GM18909 (cell line): Measurements from ENCODE around the gene MAGEB16.

Experiments used
- ATAC-seq: cut with Tn5 transposase; IDR thresholded peaks from one replicate; pipeline ENCODE4 v1.9.1; 2021; ENCODE audit warnings: mild to moderate bottlenecking; ENCODE audit not compliant: unreplicated experiment, poor library complexity

Gene MAGEB16

DNA sequence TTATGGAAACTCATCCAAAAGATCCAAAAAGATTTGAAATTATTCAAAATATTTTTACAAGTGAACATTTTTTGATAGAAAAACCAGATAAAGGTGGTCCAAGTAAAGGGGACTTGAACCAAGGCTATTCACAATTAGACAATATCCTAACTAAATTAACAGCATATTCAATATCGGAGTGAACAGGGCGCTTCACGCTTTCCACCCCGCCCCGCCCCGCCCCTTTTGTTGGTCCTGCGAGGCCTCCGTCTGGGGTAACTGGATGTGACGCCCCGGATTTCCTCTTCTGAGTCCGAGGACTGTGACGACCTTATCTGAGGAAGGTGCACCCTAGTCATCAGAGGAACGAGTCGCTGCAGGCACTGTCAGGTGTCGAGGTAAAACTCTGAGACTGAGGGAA lies at the start of gene MAGEB16:
Gene MAGEB16 (plus strand): TSS at position 301 of the 400 bp plus-strand sequence. CDS start 3,855 bp downstream, outside the sequence.
- no peak for ATAC-seq

DNA sequence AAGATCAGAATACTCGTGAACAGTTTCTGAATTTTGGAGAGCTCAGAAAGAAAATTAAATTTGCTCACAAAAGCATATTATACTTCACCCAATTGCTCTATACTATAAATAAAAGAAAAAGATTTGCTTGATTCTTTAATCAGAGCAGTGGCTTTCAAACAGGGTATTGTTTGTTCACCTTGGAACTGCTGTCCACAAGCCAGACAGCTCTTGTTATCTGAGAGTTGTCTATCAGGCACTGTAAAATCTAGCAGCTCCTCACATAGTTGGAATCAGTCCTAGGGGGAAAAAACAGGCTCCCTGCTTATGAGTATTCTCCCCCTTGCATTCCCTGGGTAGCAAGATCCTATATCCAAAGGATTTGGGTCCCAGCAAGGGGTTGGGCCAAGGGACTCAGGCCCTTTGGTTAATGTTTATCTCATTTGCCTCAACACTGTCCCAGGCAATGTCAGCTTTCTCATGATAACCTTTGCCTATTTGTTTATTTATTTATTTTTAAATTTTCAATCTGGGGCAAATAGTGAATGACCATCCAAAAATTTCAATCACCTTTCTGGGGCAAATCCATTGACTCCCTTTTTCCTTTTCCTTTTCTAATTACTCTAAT lies 24.1 kb upstream of the MAGEB16 start:
- no peak for ATAC-seq

DNA sequence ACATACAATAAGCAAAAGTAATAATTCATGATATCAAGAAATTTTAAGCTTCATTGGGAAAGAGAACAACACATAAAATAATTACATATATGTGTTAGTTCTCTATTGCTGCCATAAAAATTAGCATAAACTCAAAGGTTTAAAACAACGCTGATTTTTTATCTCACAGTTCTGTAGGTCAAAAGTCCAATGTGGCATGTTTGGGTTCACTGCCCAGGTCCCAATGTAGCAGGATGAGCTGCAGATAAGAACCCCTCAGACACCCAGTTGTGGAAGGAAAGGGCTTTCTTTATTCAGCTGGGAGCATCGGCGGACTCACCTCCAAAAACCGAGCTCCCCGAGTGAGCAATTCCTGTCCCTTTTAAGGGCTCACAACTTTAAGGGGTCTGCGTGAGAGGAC lies 13.1 kb upstream of the MAGEB16 start:
- ATAC-seq = no peak

DNA sequence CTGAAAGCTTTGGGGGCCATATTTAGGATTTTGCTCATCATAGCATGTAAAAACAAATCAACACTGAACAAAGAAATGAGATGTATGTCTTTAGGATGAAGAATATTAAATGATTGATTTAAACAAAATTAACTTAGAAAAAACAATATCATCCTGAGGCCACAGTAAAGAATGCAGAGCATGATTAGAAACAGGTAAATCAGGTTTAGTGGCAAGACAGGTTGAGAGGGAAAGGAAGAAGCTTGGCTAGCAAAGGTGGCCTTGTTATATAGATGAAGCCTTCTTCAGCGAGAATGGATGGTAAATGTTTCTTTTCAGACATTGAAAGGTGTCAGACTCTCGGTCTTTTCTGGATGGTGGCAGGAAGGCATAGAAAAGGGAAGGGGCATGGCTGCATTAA lies 11.9 kb upstream of the MAGEB16 start:
- ATAC-seq = no peak

DNA sequence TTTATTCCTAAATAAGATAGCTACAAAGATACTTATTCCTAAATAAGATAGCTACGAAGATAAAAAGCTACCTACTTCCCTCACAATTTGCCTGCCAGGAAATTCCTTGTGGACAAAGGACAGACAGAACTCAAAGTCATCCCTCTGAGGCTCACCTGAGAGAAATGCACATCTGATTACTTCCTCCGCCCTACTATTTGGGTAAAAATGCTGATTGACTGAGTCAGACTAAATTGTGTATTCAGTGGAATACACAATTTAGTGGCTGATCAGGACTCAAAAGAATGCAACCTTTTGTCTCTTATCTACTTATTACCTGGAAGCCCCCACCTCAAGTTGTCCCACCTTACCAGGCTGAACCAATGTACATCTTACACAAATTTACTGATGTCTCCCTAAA lies 10.3 kb upstream of the MAGEB16 start:
- ATAC-seq = no peak

DNA sequence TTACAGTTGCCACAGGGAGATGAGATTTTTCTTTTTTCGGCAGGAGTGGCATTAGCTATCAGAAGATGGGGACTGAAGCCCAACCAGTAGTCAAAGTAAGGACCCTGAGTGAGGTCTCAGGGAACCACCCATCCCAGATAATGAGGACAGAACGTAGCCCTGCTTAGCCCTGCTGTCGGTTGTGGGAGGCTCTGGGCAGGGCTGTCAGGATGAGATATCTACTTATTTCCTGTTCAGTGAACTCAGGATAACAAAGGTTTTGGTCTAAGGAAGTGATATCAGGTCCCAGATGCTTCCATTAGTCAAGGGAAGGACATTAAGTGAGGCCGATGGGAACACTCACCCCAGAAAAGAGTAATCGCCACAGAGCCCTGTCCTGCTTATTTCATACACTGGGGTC lies 2.3 kb downstream of the MAGEB16 start:
- no peak for ATAC-seq

DNA sequence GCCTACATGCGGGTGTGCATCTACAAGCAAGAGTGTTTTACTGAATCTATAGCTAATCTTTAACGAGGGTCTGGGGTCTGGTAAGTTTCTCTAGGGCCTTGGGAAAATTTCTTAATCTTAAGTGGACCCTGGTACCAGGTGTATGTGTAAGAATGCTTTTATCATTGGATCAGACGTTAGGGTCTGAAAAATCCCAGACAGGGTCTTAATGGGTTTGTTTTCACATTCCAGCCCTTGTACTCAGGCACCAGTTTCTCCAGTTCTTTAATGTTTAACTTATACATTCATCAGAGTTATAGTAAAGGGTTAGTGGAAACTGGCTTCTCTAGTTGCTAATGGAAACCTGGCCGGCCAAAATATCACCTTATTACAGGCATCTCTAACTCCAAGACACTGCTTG lies 11.6 kb downstream of the MAGEB16 start:
- no peak for ATAC-seq

DNA sequence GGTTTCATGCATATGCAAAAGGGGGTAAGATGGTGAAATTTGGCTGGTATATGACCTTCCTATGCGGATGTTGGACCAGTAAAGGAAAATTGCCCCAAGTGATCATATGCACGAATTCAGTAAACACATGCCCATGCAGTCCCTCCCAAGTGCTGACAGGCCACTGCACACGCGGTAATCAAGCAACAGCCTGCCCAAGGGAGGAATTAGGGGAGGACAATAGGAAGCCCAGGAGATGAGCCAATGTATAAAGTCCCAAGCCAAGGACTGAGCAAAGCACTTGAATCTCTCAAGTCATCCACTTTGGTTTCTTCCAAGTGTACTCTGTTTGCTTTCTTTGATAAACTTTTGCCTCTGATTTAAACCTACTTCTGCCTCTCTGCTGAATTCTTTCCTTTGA lies 21.1 kb downstream of the MAGEB16 start:
- ATAC-seq = no peak

DNA sequence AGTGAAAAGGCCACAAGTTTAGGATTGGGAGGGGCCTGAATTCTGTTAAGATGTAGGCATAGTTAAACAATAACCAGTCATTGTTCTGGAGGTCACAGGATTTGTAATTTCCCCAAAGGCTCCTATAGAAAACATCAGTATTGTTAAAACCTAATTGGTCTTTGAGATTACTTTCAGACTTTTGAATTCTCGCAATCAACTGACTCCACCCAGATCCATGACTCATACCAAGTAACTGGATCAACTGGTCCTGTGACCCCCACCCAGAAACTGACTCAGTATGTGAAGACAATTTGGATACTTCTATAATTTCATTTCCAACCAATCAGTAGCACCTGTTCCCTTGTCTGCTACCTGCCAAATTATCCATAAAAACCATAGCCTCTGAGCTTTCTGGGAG lies 28.4 kb downstream of the MAGEB16 start:
- no peak for ATAC-seq

DNA sequence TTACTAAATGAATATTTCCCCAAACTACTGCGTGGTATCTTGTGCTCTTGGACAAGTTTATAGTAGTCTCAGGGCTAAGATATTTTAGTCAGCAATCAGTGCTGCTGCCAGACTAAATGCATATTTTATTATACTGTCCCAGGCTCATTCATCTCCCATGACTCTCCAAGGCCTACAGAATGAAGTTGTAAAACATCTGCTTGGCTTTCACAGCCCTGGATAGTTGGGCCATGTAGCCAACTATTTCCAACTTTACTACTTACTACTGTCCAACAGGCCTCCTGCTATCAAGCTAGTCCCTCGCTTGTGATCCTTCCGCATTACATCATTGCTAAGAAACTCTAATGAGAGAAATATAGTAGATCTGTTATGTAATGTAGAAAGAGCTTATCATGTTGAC lies 31.4 kb downstream of the MAGEB16 start:
- no peak for ATAC-seq

DNA sequence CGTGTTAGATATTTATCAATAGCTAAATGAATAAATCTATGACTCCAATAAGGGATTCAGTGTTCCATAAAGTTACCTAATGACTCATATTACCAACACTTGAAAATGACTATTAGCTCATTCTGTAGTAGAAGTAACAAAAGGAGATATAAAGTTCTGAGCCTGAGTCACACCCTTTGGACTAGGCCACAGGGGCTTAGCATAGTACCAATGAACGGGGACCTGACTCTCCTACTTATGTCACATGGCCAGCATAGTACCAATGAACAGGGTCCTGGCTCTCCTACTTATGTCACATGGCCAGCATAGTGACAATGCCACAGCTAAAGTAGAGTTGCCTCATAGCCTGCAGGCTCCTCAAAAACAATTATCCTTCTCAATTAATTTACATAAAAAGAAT lies 43.7 kb downstream of the MAGEB16 start:
- no peak for ATAC-seq

DNA sequence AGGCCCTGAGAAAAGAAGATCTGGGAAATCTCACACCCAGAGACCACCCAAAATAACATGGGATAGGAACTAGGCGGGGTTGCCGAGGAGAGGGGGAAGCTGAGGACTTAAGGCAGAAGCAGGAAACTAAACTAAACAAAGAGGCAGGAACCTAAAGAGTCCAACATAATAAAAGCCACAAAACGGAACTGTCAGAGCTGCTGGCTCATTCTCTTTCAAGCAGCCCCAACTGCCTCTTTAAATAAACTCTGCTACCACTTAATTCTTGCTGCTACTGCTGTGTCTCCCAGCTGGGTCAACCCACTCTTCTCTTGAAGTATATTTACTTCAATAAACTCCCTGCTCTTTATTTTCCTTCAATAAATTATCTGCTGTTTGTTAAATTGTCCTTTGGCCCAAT lies 44.5 kb downstream of the MAGEB16 start:
- ATAC-seq = no peak

DNA sequence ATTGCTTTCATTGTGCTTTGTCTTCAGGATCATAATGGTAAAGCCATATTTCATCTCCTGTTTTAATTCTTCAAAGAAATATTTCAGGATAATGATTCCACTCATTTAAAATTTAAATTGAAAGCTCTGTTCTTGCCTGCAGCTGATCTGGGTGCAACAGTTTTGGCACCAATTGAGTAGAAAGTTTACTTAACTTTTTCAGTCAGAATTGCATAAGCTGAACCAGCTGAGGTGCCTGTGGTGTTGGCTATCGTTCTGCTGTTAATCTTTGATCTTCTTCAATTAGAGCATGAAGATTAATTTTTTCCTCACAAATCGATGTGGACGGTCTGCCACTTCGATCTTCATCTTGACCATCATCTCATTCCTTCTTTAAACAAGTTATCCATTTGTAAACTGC lies 49.6 kb downstream of the MAGEB16 start:
- ATAC-seq = no peak
